ENCODE results near the gene ZDHHC11B. TPM values are rescaled to one million over a fixed set of nuclear protein-coding genes. Genes with fewer than 3 reads are reported as not detected.
"Not testable (repeated sequence)": the region's sequence is repeated elsewhere in the genome, so short reads cannot be mapped to it uniquely, and the experiment has no call there.

Gene ZDHHC11B
- total RNA-seq, 6 experiments from 2014 or later, result 0.56 to 5.1 (median 2.8) TPM

DNA sequence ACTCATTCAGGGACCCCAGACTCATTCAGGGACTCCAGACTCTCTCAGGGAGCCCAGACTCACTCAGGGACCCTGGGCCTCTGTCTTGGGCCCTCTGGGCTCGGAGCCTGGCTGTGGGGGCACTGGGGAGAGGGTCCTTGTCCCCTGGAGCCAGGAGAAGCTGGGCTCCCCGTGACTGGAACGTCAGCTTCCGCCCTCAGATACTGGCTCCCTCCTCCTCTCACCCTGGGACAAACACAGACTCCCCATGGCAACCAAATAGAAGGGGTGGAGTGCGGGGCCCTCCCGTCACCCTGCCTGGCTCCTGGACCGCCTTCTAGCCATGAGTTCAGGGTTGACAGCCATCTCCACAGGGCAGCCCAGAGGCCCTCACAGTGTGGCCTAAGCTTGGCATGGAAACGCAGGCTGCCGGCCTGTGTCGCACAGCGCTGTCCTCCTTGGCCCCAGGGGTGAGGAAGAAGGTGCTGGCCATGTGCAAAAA is 27.6 kb downstream of the ZDHHC11B start:
- intact Hi-C loops (cut with DNase I), result loop anchor here in 1 of 2 donors (5.0 kb wide), 1 partner anchor 90 kb away; no protein-coding TSS in a partner anchor
- H3K27me3 ChIP-seq, result no peaks in the 10 kb centered on the region
- no peak overlapping the region for H3K4me3 ChIP-seq
- WGBS (ENCODE audit: insufficient coverage, low coverage, low lambda C conversion rate, missing lambda C conversion rate), result 74% methylated on average over 9 of the region's 11 CpGs
- H3K9me3 ChIP-seq, result no peaks in the 10 kb centered on the region
- no peak overlapping the region for H3K27ac ChIP-seq
- no peaks in the 10 kb centered on the region for H3K36me3 ChIP-seq
- TF ChIP-seq, protein P1, sequence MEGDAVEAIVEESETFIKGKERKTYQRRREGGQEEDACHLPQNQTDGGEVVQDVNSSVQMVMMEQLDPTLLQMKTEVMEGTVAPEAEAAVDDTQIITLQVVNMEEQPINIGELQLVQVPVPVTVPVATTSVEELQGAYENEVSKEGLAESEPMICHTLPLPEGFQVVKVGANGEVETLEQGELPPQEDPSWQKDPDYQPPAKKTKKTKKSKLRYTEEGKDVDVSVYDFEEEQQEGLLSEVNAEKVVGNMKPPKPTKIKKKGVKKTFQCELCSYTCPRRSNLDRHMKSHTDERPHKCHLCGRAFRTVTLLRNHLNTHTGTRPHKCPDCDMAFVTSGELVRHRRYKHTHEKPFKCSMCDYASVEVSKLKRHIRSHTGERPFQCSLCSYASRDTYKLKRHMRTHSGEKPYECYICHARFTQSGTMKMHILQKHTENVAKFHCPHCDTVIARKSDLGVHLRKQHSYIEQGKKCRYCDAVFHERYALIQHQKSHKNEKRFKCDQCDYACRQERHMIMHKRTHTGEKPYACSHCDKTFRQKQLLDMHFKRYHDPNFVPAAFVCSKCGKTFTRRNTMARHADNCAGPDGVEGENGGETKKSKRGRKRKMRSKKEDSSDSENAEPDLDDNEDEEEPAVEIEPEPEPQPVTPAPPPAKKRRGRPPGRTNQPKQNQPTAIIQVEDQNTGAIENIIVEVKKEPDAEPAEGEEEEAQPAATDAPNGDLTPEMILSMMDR (IDR thresholded peaks at IDR 0.05), result no peak
- no peak for TF ChIP-seq POLR2A (IDR thresholded peaks at IDR 0.05)
- DNase-seq (peak in 2 of 3 donors; percentile 39 to 59), ATAC-seq (peak in 2 of 4 donors; percentile 12 to 32)
- peaks cover 0 to 12% (median 6%) of the 10 kb centered on the region in 4 donors for H3K4me1 ChIP-seq

- peak in 2 of 4 donors; percentile 10 to 49 for ATAC-seq
- intact Hi-C loops (cut with DNase I), result loop anchor here in 1 of 2 donors (5.0 kb wide), 1 partner anchor 91 kb away; no protein-coding TSS in a partner anchor
- Histone ChIP-seq H3K4me3 (no peak overlapping the region), H3K27ac (no peak overlapping the region), H3K27me3 (no peaks in the 10 kb centered on the region), H3K36me3 (no peaks in the 10 kb centered on the region), H3K4me1 (peaks cover 0 to 12% (median 6%) of the 10 kb centered on the region in 4 donors), H3K9me3 (no peaks in the 10 kb centered on the region)
- DNase-seq, result peak in 2 of 3 donors; percentile 49 to 61
- TF ChIP-seq, protein P1 (IDR thresholded peaks at IDR 0.05), result no peak
- no peak for TF ChIP-seq POLR2A (IDR thresholded peaks at IDR 0.05)
- no CpG with 5 or more reads among the region's 10 CpGs for WGBS (ENCODE audit: insufficient coverage, low coverage, low lambda C conversion rate, missing lambda C conversion rate)
Measured at GRCh38 chr5:756171-756570, 28.4 kb downstream of the ZDHHC11B start.

- H3K9me3 ChIP-seq; H3K36me3 ChIP-seq; H3K27ac ChIP-seq; H3K4me3 ChIP-seq; H3K27me3 ChIP-seq; intact Hi-C loops (cut with DNase I); ATAC-seq; H3K4me1 ChIP-seq: not testable (repeated sequence)
- 32% methylated on average over 6 of the region's 16 CpGs for WGBS (ENCODE audit: insufficient coverage, low coverage, low lambda C conversion rate, missing lambda C conversion rate)
- DNase-seq, result peak in 1 of 3 donors; percentile 45
Measured at GRCh38 chr5:754143-754632, 30.3 kb downstream of the ZDHHC11B start.

GRCh38 chr5:753567-754142 is 30.9 kb downstream of the ZDHHC11B start:
- H3K27me3 ChIP-seq; H3K4me1 ChIP-seq; H3K36me3 ChIP-seq; H3K9me3 ChIP-seq; H3K4me3 ChIP-seq; H3K27ac ChIP-seq; intact Hi-C loops (cut with DNase I); ATAC-seq: not testable (repeated sequence)
- WGBS (ENCODE audit: insufficient coverage, low coverage, low lambda C conversion rate, missing lambda C conversion rate), result 93% methylated on average over 3 of the region's 19 CpGs
- peak in 1 of 3 donors; percentile 15 for DNase-seq

- H3K36me3 ChIP-seq; H3K9me3 ChIP-seq; H3K27ac ChIP-seq; intact Hi-C loops (cut with DNase I); H3K4me3 ChIP-seq; H3K27me3 ChIP-seq; H3K4me1 ChIP-seq; ATAC-seq: not testable (repeated sequence)
- peak in 1 of 3 donors; percentile 26 for DNase-seq
- 0% methylated on average over 1 of the region's 20 CpGs for whole genome bisulfite sequencing (ENCODE audit: insufficient coverage, low coverage, low lambda C conversion rate, missing lambda C conversion rate)
Measured at GRCh38 chr5:752532-753115, 31.9 kb downstream of the ZDHHC11B start.

DNA sequence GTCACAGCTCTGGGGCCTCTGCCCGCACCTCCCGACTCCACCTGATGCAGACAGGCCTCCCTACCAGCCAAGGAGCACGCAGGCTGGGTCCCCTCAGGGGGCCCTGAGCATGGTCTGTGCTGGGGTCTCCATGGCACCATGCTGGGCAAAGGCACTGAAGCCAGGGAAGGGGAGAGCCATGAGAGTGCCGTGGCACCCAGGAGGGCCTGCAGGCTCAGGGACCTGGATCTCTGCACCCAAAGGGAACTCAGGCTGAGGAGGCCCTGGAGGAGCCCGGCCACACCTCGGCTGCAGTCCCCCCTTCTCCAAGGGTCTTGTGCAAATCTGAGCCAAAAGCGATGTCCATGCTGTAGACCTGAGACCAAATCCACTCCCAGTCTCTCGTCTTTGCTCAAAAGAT is 32.5 kb downstream of the ZDHHC11B start:
- H3K27ac ChIP-seq; H3K9me3 ChIP-seq; H3K4me3 ChIP-seq; intact Hi-C loops (cut with DNase I); H3K36me3 ChIP-seq; H3K27me3 ChIP-seq; H3K4me1 ChIP-seq; ATAC-seq: not testable (repeated sequence)
- DNase-seq, result peak in 1 of 3 donors; percentile 14
- no CpG with 5 or more reads among the region's 8 CpGs for WGBS (ENCODE audit: insufficient coverage, low coverage, low lambda C conversion rate, missing lambda C conversion rate)

Measured in right lobe of liver (tissue), 6 donors.